Upper lobe of left lung (tissue), 4 donors: ENCODE data around the gene JARID2.

Experiments
- EP300 ChIP-seq, 4 donors: sonication (generic); formaldehyde crosslinking; IDR thresholded peaks; one replicate each; pipeline ENCODE4 v1.5.1; 2017; ENCODE audit warnings: antibody characterized with exemption in 4 of 4, control low read depth in 2 of 4
- POLR2A ChIP-seq, 4 donors: fragments of 450-650 bp; IDR thresholded peaks; one replicate each; pipeline ENCODE4 v1.5.1; 2016 to 2017; ENCODE audit warnings: antibody characterized with exemption in 4 of 4, mild to moderate bottlenecking in 2 of 4
- TF ChIP-seq, protein P1 (sequence below), 6 experiments: fragments of 450-650 bp in 4 of 6; fragments of 200-600 bp in 2 of 6; sonication (generic) in 2 of 6; IDR thresholded peaks; one replicate each; pipeline ENCODE4 v1.5.1; 2016 to 2019; ENCODE audit warnings: antibody characterized with exemption in 6 of 6

DNA sequence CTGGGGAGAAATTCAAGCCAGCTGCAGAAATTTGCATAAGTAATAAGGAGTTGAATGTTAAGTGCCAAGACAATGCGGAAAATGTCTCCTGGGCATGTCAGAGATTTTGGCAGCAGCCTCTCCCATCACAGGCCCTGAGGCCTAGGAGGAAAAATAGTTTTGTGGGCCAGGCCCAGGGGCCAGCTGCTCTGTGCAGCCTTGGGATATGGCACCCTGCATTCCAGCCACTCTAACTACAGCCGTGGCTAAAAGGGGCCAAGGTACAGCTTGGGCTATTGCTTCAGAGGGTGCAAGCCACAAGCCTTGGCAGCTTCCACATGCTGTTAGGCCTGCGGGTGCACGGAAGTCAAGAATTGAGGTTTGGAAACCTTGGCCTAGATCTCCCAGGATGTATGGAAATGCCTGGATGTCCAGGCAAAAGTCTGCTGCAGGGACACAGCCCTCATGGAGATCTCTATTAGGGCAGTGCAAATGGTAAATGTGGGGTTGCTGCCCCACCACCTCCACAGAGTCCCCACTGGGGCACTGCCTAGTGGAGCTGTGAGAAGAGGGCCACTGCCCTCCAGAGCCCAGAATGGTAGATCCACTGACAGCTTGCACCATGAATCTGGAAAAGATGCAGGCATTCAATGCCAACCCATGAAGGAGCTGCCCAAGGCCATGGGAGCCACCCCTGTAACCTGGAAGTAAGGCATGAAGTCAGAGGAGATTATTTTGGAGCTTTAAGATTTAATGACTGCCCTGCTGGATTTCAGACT is 290.5 kb downstream of the JARID2 start:
- TF ChIP-seq, protein P1, sequence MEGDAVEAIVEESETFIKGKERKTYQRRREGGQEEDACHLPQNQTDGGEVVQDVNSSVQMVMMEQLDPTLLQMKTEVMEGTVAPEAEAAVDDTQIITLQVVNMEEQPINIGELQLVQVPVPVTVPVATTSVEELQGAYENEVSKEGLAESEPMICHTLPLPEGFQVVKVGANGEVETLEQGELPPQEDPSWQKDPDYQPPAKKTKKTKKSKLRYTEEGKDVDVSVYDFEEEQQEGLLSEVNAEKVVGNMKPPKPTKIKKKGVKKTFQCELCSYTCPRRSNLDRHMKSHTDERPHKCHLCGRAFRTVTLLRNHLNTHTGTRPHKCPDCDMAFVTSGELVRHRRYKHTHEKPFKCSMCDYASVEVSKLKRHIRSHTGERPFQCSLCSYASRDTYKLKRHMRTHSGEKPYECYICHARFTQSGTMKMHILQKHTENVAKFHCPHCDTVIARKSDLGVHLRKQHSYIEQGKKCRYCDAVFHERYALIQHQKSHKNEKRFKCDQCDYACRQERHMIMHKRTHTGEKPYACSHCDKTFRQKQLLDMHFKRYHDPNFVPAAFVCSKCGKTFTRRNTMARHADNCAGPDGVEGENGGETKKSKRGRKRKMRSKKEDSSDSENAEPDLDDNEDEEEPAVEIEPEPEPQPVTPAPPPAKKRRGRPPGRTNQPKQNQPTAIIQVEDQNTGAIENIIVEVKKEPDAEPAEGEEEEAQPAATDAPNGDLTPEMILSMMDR (IDR thresholded peaks at IDR 0.05): no peak
- TF ChIP-seq EP300 (IDR thresholded peaks at IDR 0.05): no peak
- no peak for TF ChIP-seq POLR2A (IDR thresholded peaks at IDR 0.05)
